ENCODE measurements around the gene SSBP3. TPM values are rescaled to one million over a fixed set of nuclear protein-coding genes. Genes with fewer than 3 reads are reported as not detected.
A peak's percentile ranks its signal among the peaks of the same experiment; 100 is the strongest.

The SSBP3 gene
- total RNA-seq, 4 donors from 2014 or later = 32.0 to 70.2 (median 60.3) TPM

- H3K4me1 ChIP-seq = peaks cover 0 to 71% (median 20%) of the 10 kb centered on the region in 4 donors
- no peak for TF ChIP-seq CTCF (IDR thresholded peaks at IDR 0.05)
- no peak for TF ChIP-seq POLR2A (IDR thresholded peaks at IDR 0.05)
- TF ChIP-seq EP300 (IDR thresholded peaks at IDR 0.05) = no peak
- 97 to 99% methylated on average over 2 of the region's 2 CpGs for WGBS, 2 donors
- no peaks in the 10 kb centered on the region for H3K27me3 ChIP-seq
- peak overlapping the region in 1 of 4 donors; percentile 59 for H3K27ac ChIP-seq
- H3K36me3 ChIP-seq = peaks cover 0 to 7% (median 0%) of the 10 kb centered on the region in 3 donors
- no peaks in the 10 kb centered on the region for H3K9me3 ChIP-seq
- no peak for DNase-seq (ENCODE audit: low spot score in 2 of 2)
- no peak overlapping the region for H3K4me3 ChIP-seq
Measured at GRCh38 chr1:54384471-54384870, 21.7 kb downstream of the SSBP3 start.

GRCh38 chr1:54381524-54381923 lies 24.7 kb downstream of the SSBP3 start:
- Histone ChIP-seq H3K9me3 (no peaks in the 10 kb centered on the region), H3K36me3 (peaks cover 0 to 7% (median 0%) of the 10 kb centered on the region in 3 donors), H3K27ac (no peak overlapping the region), H3K27me3 (no peaks in the 10 kb centered on the region), H3K4me1 (peaks cover 0 to 74% (median 30%) of the 10 kb centered on the region in 4 donors), H3K4me3 (no peak overlapping the region)
- no peak for TF ChIP-seq POLR2A (IDR thresholded peaks at IDR 0.05)
- no peak for TF ChIP-seq CTCF (IDR thresholded peaks at IDR 0.05)
- TF ChIP-seq EP300 (IDR thresholded peaks at IDR 0.05) = no peak
- WGBS, 2 donors = 88 to 89% methylated on average over 4 of the region's 4 CpGs
- no peak for DNase-seq (ENCODE audit: low spot score in 2 of 2)

GRCh38 chr1:54380290-54380882 lies 25.8 kb downstream of the SSBP3 start:
- H3K9me3 ChIP-seq = no peaks in the 10 kb centered on the region
- no peak overlapping the region for H3K4me3 ChIP-seq

GRCh38 chr1:54379555-54380289 lies 26.5 kb downstream of the SSBP3 start:
- H3K4me1 ChIP-seq = peaks cover 0 to 75% (median 34%) of the 10 kb centered on the region in 4 donors
- DNase-seq (ENCODE audit: low spot score in 2 of 2) = no peak
- peaks cover 0 to 7% (median 0%) of the 10 kb centered on the region in 3 donors for H3K36me3 ChIP-seq
- no peaks in the 10 kb centered on the region for H3K9me3 ChIP-seq
- H3K27ac ChIP-seq = peak overlapping the region; percentile 3 to 83 (median 59)
- no peak overlapping the region for H3K4me3 ChIP-seq
- TF ChIP-seq CTCF (IDR thresholded peaks at IDR 0.05) (no peak), POLR2A (IDR thresholded peaks at IDR 0.05) (no peak), EP300 (IDR thresholded peaks at IDR 0.05) (no peak)
- H3K27me3 ChIP-seq = no peaks in the 10 kb centered on the region
- 48 to 53% methylated on average over 23 of the region's 23 CpGs for WGBS, 2 donors

More at GRCh38 chr1:54380290-54380882, 25.8 kb downstream of the SSBP3 start:
- Histone ChIP-seq H3K4me1 (peaks cover 0 to 75% (median 34%) of the 10 kb centered on the region in 4 donors), H3K27ac (peak overlapping the region; percentile 3 to 83 (median 59)), H3K36me3 (peaks cover 0 to 7% (median 0%) of the 10 kb centered on the region in 3 donors), H3K27me3 (no peaks in the 10 kb centered on the region)
- TF ChIP-seq EP300 (IDR thresholded peaks at IDR 0.05) (no peak), CTCF (IDR thresholded peaks at IDR 0.05) (no peak), POLR2A (IDR thresholded peaks at IDR 0.05) (no peak)
- 45 to 50% methylated on average over 15 of the region's 15 CpGs for WGBS, 2 donors
- DNase-seq (ENCODE audit: low spot score in 2 of 2) = no peak

All from tibial nerve (tissue), 4 donors.